Mesenteric fat pad (tissue), 1 donor: ENCODE results near the gene RAMP2. TPM values are rescaled to one million over a fixed set of nuclear protein-coding genes. Genes with fewer than 3 reads are reported as not detected.
"Not testable (repeated sequence)": the region's sequence is repeated elsewhere in the genome, so short reads cannot be mapped to it uniquely, and the experiment has no call there.

Experiments
- DNase-seq: peaks from one replicate; pipeline ENCODE4 v3.0.0-alpha.2; 2020; ENCODE audit warnings: low spot score
- total RNA-seq: library from RNA; stranded (reverse); fragmentation: NEBNext Ultra II Directional; extraction: Animal tissue kit (Norgen Biotek cat#: 25700); gene quantifications from one replicate; pipeline ENCODE4 v1.2.1, GENCODE V29; 2021
- donor health status: DM: yes; HTN: yes; CAD: no.

The RAMP2 gene
- total RNA-seq, 1 donor from 2014 or later = 58.2 TPM

DNA sequence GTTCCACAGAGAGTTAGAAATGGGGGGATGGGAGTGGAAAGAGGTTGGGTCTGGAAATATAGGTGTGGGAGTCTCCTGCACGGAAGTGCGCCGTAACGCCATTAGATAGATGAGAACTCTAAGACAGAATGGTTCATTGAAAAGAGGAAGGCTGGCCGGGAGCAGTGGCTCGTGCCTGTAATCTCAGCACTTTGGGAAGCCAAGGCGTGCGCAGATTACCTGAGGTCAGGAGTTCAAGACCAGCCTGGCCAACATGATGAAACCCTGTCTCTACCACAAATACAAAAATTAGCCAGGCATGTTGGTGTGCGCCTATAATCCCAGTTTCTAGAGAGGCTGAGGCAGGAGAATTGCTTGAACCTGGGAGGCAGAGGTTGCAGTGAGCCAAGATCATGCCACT is 7.0 kb downstream of the RAMP2 start:
- not testable (repeated sequence) for DNase-seq

DNA sequence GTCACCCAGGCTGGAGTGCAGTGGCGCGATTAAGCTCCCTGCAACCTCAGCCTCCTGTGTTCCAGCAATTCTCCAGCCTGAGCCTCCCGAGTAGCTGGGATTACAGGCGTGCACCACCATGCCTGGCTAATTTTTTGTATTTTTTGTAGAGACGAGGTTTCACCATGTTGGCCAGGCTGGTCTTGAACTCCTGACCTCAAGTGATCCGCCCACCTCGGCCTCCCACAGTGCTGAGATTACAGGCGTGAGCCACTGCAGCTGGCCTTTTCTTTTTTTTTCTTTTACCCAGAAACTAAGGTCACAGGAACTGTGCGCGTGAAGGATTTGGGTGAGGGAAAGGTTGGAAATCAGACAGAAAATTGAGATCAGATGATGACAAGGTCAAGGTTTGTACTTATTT is 8.9 kb downstream of the RAMP2 start:
- DNase-seq = not testable (repeated sequence)

DNA sequence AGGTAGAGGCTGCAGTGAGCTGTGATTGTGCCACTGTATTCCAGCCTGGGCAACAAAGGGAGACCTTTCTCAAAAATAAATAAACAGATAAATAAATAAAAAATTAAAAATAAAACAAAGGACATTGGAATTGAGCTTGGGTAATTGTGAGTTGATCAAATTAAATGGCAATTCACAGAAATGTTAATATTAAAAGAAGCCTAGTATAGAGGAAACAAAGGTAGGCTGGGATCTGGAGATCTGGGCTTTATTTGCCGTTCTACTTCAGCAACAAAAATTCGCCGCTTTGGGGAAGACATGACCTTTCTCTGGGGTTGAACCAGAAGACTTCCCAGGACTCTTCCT is 11.9 kb downstream of the RAMP2 start:
- no peak for DNase-seq

DNA sequence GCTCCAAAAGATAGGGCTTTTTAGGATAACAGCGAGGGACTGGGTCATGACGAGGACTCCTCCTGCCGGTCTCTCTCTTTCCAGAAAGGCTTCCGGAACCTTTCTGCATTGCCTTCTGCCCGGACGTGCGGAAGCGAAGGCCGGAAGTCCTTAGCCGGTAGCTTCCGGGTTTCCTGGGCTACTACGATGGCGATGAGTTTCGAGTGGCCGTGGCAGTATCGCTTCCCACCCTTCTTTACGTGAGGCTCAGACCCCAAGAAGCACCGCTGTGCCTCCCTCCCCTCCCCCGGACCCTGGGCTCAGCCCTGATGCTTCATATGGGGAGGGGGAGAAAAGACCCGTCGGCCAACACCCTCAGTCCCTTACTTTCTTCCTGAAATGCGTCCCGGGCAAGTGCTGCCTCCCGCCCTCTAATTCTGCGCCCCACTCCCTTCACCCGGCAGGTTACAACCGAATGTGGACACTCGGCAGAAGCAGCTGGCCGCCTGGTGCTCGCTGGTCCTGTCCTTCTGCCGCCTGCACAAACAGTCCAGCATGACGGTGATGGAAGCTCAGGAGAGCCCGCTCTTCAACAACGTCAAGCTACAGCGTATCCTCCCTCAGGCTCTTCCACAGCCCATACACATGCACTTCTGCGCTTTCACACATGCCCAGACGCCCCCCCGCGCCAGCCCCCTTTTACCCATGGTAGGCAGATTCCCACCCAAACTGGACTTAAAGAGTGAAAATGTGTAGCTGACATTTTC is 12.4 kb downstream of the RAMP2 start, which contains the start of gene VPS25:
Gene VPS25, plus strand, starts transcription at position 160 of the 746 bp plus-strand sequence. Its CDS starts 27 bp downstream, at position 187.
- DNase-seq = no peak

DNA sequence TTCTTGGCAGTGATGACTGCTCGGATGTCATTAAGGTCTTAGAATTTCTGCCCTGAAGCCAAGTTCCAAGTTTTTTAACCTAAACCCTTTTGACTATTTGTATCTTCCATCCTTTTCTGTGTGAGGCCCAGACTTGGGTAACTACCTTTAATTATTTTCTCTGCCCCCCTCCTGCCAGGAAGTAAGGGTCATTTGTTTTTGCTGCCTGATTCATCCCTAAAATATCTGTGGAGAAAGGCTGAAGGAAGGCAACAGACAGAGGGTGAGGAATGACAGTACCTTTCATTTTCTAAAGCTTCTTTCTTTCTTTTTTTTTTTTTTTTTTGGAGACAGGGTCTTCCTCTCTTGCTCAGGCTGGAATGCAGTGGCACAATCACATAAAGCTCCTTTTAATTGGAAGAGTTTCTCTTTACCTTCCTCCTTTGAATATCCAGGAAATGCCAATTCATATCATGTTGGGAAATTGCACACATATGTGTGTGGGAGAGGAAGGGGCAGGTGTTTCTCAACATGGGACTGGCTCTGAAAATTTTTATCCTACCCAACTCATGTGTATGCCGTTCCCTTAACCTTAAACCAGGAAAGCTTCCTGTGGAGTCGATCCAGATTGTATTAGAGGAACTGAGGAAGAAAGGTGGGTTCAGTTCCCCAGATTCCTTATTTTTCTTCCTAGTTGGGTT is 13.2 kb downstream of the RAMP2 start:
- DNase-seq = no peak

DNA sequence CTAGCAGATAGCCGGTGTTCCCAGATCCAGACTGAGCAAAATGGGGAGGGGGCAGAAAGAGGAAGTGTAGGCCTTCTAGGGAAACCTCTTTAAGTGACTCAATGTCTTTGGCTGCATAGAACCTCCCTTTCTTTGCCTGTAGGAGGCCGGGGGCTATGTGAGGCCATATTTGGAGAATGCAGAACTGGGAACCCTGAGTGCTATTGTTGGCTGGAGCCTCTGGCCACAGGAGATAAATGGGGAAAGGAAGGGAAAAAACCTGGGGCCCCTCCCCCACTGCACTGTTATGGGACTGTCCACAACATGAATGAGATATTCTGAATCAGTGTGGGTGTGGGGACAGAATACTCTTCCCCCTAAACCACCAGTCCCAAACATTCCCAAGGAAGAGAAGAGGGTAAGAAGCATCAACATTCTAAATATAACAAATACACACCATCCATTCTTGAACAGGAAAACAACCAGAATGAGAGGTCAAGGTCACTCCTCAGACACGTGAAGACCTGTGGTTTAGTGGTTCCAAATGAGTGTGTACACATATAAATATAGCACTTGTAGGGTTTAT is 14.6 kb downstream of the RAMP2 start:
- DNase-seq = no peak

DNA sequence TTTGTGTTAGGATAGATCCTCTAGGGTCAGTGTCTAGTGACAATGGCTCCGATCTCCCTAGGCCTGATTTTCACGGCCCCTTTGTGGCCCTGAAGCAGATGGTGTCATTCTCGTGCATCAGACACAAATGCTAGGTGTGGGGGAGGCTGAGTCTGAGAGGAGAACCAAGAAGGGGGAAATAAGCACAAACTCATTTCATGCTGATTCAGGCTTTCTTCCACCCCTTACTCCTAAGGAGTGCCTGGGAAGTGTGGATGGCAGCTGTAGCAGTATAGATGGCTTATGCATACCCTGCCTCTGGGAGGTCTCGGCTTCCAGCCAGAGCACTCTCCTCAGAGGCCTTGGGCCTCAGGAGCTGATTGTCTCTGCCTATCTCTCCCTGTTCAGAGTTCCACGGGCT is 17.5 kb downstream of the RAMP2 start:
- DNase-seq = no peak

DNA sequence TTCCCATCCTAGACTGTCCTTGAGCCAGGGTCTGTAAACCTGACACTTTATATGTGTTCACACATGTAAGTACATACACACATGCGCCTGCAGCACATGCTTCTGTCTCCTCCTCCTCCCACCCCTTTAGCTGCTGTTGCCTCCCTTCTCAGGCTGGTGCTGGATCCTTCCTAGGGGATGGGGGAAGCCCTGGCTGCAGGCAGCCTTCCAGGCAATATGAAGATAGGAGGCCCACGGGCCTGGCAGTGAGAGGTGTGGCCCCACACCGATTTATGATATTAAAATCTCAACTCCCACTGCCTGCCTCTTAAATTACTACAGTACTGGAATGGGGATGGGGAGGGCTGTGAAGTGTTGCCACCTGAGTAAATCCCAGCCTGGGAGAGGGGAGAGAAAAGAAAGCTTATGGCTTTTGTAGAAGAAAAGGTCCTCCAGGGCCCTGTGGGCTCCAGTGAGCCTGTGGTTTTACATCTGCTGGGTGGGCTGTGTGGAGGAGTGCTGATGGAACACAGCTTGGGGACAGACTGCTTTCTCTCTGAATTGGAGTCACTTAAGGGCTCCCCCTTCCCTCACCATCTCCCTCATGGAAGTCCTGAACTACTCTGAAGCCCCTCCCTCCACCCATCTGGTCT is 18.4 kb downstream of the RAMP2 start:
- no peak for DNase-seq

DNA sequence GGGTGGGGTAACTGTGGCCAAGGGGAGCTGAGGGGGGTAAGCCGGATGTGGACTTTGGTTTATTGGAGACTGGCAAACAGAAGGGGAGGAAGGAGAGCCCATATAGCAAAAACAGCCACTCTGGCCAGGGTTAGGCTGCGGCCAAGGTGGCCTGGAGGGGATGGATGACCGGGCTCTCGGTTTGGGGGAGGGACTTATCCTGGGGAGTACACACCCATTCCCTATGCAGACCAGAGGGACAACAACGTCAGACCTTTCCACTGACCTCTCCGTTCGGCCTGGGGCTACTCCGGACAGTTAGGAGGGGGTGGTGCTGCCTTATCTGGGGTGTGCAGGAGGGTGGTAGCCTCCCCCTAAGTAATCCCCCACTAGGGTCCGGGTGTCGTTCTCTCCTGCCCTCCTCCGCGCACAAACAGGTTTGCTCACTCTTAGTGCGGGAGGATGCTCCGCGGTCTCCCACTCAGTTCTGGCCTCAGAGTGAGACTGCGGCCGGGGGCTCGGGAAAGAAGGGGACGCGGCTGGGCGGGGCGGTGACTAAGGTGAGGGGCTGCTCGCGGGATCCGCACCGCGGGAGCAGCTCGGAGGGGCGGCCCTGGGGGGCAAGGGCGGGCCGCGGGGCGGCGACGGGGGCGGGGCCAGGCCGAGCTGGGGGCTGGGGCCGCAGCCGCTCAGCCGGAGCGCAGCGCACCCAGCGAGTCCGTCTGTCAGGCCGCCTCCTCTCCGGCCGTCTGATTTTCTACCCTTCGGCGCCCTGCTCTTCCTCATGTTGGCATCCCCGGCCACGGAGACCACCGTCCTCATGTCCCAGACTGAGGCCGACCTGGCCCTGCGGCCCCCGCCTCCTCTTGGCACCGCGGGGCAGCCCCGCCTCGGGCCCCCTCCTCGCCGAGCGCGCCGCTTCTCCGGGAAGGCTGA is 19.2 kb downstream of the RAMP2 start, which contains the start of gene WNK4:
Gene WNK4, plus strand, starts transcription at position 675 of the 915 bp plus-strand sequence. Its CDS starts 89 bp downstream, at position 764.
- DNase-seq = no peak

DNA sequence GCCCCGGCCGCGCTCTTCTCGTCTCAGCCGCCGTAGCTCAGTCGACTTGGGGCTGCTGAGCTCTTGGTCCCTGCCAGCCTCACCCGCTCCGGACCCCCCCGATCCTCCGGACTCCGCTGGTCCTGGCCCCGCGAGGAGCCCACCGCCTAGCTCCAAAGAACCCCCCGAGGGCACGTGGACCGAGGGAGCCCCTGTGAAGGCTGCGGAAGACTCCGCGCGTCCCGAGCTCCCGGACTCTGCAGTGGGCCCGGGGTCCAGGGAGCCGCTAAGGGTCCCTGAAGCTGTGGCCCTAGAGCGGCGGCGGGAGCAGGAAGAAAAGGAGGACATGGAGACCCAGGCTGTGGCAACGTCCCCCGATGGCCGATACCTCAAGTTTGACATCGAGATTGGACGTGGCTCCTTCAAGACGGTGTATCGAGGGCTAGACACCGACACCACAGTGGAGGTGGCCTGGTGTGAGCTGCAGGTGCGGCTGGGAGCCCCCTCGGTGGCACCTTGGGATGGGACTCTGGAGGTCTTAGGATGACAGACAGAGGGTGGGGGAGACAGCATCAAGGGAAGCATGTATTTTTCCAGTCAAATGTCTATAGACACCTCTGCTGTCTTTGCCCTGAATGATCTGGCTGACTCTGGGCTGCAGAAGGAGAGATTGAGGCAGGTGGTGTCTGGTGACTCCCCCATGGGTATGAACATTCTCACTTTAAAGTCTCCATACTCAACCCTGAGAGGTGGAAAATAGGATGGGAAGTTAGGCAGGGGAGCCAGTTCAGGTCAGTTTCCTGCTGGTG is 20.0 kb downstream of the RAMP2 start:
- no peak for DNase-seq

DNA sequence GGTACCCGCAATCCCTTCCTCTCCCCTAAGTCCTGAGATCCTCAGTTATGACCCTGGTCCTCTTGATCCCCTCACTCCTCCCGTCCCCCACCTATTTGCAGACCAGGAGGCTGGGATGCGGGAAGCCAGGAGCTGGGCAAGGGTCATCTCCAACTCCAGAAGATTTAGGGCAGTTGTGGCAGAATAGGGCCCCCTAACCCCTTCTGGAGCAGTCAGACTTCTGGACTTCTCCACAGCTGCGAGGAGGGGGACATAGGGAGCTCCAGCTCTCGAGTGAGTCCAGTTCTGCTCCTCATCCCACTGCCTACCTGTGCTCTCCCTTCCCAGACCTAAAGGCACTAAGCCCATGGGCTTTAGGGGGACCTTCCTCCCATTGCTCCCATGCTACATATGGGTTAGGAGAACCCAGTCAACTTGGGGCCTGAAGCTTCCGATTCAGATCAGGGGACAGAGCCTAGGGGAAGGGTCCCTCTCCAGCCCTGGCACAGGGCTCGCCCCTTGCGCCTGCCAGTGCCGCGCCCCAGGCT is 20.7 kb downstream of the RAMP2 start:
- DNase-seq = no peak

DNA sequence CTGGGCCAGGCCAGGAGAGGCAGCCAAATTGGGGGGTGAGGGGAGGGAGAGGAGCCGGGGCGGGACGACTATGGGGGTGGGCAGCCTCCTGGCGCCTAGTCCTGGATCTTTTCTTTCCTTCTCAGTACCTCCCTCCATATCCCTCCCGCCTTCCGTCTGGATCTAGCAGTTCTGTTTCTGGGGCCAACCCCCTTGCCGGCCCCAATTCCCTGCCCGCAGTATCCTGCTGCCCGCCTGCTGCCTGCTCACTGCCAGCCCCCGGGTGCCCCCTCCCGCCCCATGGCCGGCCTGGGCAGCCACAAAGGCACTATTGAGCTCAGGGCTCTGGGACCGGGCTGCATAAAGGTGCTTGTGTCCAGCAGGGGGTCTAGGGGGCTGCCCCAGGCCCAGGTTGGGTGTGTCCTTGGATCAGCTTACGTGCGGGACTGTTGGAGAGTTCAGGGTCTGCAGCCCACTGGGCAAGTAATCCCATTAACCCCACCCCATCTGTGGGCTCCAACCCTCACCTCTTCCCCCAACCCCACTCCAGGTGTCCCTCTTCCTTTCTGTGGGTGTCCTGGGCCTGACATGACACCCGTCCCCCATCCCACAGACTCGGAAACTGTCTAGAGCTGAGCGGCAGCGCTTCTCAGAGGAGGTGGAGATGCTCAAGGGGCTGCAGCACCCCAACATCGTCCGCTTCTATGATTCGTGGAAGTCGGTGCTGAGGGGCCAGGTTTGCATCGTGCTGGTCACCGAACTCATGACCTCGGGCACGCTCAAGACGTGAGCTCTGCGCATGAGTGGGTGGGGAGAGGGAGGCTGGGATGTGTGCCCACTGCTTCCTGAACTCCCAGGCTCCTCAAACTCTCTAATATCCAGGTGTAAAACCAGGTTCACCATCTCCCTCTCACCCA is 21.4 kb downstream of the RAMP2 start:
- DNase-seq = no peak

DNA sequence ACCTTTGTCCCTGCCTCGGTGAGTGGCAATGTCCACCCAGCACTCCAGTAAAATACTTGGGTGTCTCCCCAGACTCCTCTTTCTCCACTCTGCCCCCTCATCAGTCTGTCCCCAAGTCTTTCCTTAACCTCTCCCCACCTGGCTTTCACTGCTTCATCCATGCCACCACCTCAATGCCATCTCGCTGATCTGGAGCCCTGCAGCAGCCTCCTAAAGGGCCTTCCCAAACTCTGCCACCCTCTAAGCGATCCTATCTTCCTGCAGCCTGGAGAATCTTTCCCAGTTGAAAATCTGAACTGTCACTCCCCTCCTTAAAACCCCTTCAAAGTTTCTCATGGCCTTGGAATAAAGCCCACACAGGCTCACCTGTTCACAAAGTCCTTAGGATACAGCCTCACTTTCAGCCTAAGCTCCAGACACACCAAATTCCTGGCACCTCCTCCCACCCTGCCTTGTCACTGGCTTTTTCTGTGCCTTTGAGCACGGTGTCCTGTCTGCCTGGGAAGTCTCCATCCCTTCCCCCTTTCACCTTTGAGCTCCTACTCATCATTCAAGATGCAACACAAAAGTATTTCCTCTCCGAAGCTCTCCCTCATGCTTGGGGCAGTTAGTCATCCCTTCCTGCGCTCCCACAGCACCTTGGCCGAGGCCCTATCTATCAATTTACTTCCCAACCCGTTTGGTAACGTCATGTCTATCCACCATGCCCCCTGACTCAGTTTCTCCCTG is 22.2 kb downstream of the RAMP2 start:
- no peak for DNase-seq

DNA sequence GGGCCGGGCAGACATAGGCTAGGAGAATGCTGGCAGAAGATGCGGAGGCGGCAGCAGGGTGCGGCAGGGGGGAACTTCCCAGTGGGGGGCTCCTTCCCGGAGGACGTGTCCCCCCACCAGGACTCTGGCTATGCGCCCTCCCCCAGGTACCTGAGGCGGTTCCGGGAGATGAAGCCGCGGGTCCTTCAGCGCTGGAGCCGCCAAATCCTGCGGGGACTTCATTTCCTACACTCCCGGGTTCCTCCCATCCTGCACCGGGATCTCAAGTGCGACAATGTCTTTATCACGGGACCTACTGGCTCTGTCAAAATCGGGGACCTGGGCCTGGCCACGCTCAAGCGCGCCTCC is 22.7 kb downstream of the RAMP2 start:
- no peak for DNase-seq

DNA sequence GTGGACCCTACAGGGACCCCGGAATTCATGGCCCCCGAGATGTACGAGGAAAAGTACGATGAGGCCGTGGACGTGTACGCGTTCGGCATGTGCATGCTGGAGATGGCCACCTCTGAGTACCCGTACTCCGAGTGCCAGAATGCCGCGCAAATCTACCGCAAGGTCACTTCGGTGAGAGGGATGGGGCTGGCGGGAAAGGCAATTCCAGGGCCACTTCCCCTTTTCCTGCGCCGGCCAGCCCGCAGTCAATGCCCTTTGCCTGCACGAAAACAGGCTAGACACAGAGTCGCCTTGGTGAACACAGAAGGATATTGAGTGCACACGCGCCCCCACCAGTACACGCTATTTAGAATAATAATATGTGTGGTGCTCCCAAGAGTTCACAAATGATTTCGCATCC is 23.4 kb downstream of the RAMP2 start:
- no peak for DNase-seq

DNA sequence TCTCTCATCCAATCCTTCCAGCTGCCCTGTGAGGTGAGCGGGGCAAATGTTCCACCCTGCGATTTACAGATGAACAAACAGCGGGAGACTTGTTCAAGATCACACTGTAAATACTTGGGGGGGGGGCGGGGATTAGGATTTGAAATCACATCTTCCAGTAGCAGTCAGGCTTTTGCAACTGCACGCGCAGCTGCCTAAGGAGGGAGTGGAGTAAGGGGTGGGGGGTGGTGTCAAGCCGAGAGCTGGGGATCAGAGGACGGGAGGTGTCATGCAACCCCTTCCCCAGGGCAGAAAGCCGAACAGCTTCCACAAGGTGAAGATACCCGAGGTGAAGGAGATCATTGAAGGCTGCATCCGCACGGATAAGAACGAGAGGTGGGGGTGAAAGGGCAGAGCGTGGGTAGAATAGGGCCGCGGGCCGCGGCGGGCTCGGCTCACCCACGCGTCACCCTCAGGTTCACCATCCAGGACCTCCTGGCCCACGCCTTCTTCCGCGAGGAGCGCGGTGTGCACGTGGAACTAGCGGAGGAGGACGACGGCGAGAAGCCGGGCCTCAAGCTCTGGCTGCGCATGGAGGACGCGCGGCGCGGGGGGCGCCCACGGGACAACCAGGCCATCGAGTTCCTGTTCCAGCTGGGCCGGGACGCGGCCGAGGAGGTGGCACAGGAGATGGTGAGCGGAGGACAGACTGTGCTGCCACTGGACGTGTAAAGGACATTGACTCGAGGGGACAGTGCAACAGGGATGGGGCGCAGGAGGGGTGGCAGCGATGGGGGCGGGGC is 24.0 kb downstream of the RAMP2 start:
- no peak for DNase-seq

DNA sequence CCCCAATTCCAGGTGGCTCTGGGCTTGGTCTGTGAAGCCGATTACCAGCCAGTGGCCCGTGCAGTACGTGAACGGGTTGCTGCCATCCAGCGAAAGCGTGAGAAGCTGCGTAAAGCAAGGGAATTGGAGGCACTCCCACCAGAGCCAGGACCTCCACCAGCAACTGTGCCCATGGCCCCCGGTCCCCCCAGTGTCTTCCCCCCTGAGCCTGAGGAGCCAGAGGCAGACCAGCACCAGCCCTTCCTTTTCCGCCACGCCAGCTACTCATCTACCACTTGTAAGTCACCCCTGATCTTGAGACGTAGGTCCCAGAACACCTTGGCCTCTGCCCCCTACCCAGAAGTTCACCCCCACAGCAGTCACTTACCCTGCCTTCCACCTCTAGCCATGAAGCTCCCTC is 26.2 kb downstream of the RAMP2 start:
- no peak for DNase-seq
